Adipocyte (in vitro differentiated cells): ENCODE measurements around the gene MOXD1.
"Not testable (repeated sequence)": the region's sequence is repeated elsewhere in the genome, so short reads cannot be mapped to it uniquely, and the experiment has no call there.

Experiments
- DNase-seq: peaks from one replicate; pipeline ENCODE4 v3.0.0-alpha.2; 2015; ENCODE audit warnings: low read depth
- H3K27me3 ChIP-seq: replicated peaks from 2 replicates; pipeline ENCODE4 v1.7.0; 2013; ENCODE audit warnings: mild to moderate bottlenecking, low read length, moderate library complexity; ENCODE audit not compliant: control insufficient read depth, insufficient read depth
- H3K36me3 ChIP-seq: 2 replicates; pipeline ENCODE4 v1.7.0; 2013; ENCODE audit warnings: low read length, mild to moderate bottlenecking, moderate library complexity; ENCODE audit not compliant: control insufficient read depth, insufficient read depth, severe bottlenecking
- H3K4me1 ChIP-seq: 2 replicates; pipeline ENCODE4 v1.7.0; 2013; ENCODE audit warnings: mild to moderate bottlenecking, low read length, moderate library complexity; ENCODE audit not compliant: control insufficient read depth, insufficient read depth
- H3K4me3 ChIP-seq: 2 replicates; pipeline ENCODE4 v1.7.0; 2013; ENCODE audit warnings: mild to moderate bottlenecking, low read length, moderate library complexity
- H3K9ac ChIP-seq: 2 replicates; pipeline ENCODE4 v1.7.0; 2013; ENCODE audit warnings: mild to moderate bottlenecking, low read length, moderate library complexity
- H3K9me3 ChIP-seq: 2 replicates; pipeline ENCODE4 v1.7.0; 2013; ENCODE audit warnings: mild to moderate bottlenecking, low read length, moderate library complexity; ENCODE audit not compliant: control insufficient read depth

Gene MOXD1

DNA sequence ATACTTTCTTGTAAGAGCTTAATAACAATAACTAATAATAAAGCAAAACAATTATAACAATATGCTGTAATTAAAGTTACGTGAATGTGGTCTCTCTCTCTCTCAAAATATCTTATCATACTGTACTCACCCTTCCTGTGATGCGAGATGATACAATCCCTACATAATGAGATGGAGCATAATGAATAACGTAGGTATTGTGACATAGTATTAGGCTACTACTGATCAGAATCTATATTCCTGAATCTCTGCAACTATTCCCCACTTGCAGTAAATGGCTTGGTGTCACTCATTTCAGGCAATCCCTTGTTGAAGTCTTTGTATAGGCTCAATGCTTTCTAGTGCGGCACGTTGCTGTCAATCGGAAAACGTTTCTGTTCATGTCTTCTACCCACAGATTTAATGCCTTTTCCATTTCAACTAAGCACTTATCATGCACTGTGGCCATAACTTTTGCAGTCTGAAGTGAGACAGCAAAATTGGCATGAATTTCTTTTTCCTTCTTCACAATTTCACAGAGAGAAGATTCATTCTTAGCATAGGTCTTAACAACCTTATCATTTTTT lies 32.3 kb downstream of the MOXD1 start:
- Histone ChIP-seq H3K9ac (peak overlapping the region; percentile 69), H3K4me3 (peak overlapping the region; percentile 64), H3K4me1 (peaks cover 19% of the 10 kb centered on the region), H3K36me3 (peaks cover 9% of the 10 kb centered on the region), H3K9me3 (no peaks in the 10 kb centered on the region), H3K27me3 (no peaks in the 10 kb centered on the region)
- no peak for DNase-seq

DNA sequence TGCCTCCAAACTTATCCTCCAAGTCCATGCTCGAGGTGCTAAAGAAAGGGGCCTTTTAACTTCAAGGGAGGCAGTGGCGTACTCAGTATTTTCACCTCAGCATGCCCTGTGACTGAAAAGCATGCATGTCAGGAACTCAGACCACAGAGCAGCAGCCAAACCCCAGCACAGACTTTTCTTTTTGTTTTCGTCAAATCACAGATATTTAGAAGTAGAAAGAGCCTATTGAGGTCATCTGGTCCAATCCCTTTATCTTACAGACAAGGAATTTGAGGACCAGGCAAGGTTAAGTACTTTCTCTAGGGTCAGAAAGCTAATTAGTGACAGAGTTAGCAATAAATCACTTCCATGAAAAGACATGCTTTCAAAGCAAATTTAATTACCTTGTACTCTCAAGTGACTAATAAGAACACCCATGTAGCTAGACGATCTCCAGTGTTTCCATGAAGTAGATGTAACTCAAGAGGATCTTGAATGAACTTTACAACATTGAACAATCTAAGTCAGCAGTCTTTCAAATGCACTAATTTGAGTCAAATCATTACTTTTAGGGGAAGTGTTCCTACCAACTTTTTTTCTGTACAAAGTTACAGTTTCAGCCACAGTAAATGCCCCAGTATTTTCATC lies 35.9 kb downstream of the MOXD1 start:
- no peaks in the 10 kb centered on the region for H3K9me3 ChIP-seq

DNA sequence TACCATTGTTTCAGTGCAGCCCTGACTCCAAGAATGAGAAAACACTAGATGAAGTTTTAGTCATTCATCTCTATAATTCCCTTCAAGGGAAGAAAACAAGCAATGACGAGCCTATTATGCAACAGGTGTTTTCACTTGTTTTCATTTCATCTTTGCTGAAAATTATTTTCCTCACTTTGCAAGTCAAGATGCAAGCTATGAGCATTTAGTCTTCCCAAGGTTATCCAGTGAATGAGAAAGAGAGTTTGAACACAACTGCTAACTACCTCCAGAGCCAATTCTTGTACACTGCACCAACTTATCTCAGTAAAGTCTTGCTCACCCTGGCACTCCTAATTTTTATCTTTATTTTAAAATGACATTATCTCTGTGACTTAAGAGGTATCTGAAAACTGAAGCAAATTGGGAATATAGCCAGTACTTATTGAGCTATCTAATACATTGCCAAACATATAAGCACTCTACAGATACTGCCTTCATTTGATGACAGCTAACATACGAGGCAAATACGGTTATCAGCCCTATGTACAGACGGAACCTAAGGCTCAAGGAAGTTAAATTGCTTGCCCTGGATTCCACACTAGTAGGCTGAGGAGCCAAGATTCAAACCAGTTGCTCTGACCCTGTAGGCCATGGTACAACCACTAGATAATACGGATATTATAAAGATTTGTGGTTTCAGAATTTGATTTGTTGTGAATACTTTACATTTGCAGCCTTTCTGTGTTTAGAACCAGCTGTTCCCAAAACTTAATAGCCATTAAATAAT lies 36.8 kb downstream of the MOXD1 start:
- peaks cover 22% of the 10 kb centered on the region for H3K4me1 ChIP-seq
- no peak overlapping the region for H3K4me3 ChIP-seq
- H3K9me3 ChIP-seq, result no peaks in the 10 kb centered on the region
- peaks cover 16% of the 10 kb centered on the region for H3K36me3 ChIP-seq
- H3K27me3 ChIP-seq, result no peaks in the 10 kb centered on the region
- no peak for DNase-seq
- H3K9ac ChIP-seq, result no peak overlapping the region

More for the DNA sequence above, 35.9 kb downstream of the MOXD1 start:
- Histone ChIP-seq H3K9ac (no peak overlapping the region), H3K4me3 (no peak overlapping the region), H3K36me3 (peaks cover 9% of the 10 kb centered on the region), H3K27me3 (no peaks in the 10 kb centered on the region), H3K4me1 (peaks cover 28% of the 10 kb centered on the region)
- no peak for DNase-seq

DNA sequence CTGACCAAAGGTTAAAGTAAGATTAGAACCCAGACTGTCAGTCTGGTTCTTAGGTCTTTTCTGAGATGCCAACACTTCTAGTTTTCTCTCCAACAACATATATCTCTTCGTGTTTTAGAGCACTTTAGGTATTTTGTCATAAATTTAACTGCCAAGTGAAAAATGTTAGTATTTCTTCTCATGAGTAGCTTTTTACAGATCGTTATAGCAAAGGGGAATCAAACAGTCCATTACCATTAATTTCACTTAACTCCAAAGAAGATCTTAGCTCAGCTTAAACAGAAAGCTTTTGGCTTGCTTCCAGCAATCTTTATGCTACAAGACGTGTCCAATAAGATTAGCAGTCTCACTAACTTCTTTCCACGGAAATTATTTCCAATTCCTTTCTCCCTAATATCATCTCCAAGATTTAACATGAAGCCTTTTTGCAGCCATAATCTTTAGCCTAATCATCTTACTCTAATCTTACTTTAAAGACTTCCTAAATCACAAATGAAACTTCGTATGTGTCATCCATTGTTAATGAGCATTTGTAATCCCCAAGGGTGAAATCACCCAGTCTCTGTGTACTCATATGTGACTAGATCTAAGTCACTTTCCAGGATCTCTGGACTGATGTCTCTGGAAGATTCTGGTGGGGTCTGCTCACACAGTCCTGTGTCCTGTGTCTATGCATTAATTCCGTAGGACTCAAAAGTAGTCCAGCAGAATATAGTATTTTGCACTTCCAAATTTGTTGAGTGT lies 38.7 kb downstream of the MOXD1 start:
- no peak overlapping the region for H3K9ac ChIP-seq
- H3K4me1 ChIP-seq, result peaks cover 17% of the 10 kb centered on the region
- peaks cover 16% of the 10 kb centered on the region for H3K36me3 ChIP-seq
- DNase-seq, result no peak
- H3K9me3 ChIP-seq, result no peaks in the 10 kb centered on the region
- H3K27me3 ChIP-seq, result no peaks in the 10 kb centered on the region
- peak overlapping the region; percentile 20 for H3K4me3 ChIP-seq

DNA sequence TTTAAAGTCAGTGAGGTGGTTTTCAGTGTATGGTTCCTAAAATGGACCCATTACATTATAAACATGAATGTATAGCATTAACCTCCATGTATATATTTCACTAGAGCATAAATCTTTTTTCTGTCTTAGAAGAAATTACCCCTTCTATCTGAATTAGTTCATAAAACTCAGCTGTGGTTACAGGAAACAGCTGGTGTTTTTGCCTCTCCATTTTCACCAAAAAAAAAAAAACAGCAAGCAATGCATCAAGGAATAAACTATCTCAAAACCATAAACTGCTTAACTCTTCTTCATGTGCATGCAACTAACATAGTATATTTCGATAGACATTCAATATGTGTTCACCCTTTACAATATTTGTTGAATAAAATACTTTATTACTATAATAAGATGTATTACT lies 40.2 kb downstream of the MOXD1 start:
- Histone ChIP-seq H3K36me3 (peaks cover 7% of the 10 kb centered on the region), H3K9me3 (no peaks in the 10 kb centered on the region), H3K27me3 (no peaks in the 10 kb centered on the region), H3K4me1 (peaks cover 29% of the 10 kb centered on the region), H3K9ac (no peak overlapping the region), H3K4me3 (no peak overlapping the region)
- no peak for DNase-seq

DNA sequence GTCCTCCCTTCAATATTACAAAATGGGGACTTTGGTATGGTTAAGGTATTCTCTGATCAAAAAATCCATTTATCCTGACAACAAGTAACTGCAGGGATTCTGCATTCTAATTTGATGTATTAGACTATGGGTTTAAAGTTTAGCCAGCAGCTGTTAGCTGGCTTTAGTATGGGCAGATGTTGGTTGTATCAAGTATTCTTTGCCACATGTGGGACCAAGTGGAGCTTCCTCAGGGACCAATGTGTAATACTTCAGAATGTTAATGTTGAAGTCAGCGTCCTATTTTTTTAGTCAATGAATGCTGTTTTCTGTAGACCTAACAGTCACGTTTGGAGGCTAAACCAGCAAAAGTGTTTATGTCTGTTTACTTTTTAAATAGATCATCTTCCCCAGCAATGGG lies 41.4 kb downstream of the MOXD1 start:
- H3K4me3 ChIP-seq, result no peak overlapping the region
- H3K27me3 ChIP-seq, result no peaks in the 10 kb centered on the region
- DNase-seq, result no peak
- no peak overlapping the region for H3K9ac ChIP-seq
- peaks cover 7% of the 10 kb centered on the region for H3K36me3 ChIP-seq
- H3K4me1 ChIP-seq, result peaks cover 24% of the 10 kb centered on the region
- no peaks in the 10 kb centered on the region for H3K9me3 ChIP-seq

DNA sequence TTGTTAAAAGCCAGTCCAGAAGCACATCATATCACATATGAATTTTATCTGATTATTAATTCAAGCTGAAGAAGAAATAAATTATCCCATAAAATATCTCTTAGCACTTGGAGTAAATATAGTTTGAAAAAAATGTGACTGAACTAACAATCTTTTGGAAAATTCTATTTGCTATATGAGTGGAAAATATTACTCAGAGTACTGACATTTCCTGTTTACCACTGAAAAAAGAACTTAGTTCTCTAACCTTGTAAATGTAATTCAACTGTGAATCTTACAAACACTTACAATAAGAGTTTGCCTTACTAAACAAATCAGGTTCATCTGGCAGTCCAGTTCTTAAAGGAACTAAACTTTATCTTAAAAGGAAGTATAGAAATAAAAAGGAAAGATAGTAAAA lies 44.2 kb downstream of the MOXD1 start:
- H3K4me3 ChIP-seq, result no peak overlapping the region
- H3K27me3 ChIP-seq, result no peaks in the 10 kb centered on the region
- H3K4me1 ChIP-seq, result peaks cover 15% of the 10 kb centered on the region
- peak; percentile 61 for DNase-seq
- H3K9me3 ChIP-seq, result no peaks in the 10 kb centered on the region
- peak overlapping the region; percentile 40 for H3K9ac ChIP-seq
- H3K36me3 ChIP-seq, result peaks cover 10% of the 10 kb centered on the region

DNA sequence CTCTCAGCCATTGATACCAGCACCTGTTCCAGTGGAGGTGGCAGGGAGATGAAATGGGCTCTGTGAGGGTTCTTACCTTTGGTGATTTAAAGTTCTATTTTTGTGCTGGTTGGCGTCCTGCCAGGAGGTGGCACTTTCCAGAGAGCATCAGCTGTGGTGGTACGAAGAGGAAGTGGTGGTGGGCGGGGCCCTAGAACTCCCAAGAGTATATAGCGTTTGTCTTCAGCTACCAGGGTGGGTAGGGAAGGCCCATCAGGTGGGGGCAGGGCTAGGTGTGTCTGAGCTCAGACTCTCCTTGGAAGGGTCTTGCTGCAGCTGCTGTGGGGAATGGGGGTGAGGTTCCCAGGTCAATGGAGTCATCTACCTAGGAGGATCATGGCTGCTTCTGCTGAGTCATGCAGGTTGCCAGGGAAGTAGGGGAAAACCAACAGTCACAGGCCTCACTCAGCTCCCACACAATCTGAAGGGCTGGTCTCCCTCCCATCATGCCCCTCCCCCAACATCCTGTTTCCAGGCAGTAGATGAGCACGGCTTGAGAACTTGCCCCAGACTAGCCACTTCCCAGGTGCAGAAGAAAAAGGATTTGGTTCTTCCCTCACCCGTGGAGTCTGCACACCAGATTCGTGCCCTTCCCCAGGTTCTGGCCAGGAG lies 46.6 kb downstream of the MOXD1 start:
- Histone ChIP-seq H3K9me3 (no peaks in the 10 kb centered on the region), H3K4me3 (no peak overlapping the region), H3K27me3 (no peaks in the 10 kb centered on the region), H3K36me3 (peaks cover 3% of the 10 kb centered on the region), H3K4me1 (peaks cover 15% of the 10 kb centered on the region), H3K9ac (no peak overlapping the region)
- DNase-seq, result no peak

DNA sequence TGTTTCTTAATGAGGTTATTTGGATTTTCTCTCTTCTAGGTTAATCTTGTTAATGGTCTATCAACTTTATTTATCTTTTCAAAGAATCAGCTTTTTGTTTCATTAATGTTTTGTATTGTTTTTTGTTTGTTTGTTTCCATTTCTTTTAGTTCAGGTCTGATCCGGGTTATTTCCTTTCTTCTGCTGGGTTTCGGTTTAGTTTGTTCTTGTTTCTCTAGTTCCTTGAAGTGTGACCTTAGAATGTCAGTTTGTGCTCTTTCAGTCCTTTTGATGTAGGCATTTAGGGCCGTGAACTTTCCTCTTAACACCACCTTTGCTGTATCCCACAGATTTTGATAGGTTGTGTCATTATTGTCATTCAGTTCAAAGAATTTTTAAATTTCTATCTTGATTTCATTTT lies 49.3 kb downstream of the MOXD1 start:
- not testable (repeated sequence) for H3K9ac ChIP-seq, H3K9me3 ChIP-seq, DNase-seq, H3K27me3 ChIP-seq, H3K4me3 ChIP-seq, H3K4me1 ChIP-seq, H3K36me3 ChIP-seq

DNA sequence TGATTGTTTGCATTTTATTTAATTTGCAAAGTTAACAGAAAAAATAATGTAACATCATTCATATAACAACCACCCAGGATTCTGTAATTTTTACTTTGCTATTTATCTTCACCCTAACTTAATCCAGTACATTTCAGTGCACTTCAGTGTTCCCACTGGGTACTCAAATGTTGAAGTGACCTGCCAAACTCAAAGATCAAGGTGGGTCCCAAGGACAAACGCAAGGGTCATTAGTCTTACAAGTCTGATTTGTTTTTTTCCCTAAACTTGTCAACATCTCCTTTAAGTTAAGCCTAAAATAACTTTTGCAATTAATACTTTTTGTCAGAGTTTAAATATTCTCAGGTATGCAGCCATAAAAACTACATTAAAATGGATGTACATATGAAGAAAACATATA lies 53.0 kb downstream of the MOXD1 start:
- no peaks in the 10 kb centered on the region for H3K27me3 ChIP-seq
- no peak for DNase-seq
- H3K36me3 ChIP-seq, result no peaks in the 10 kb centered on the region
- H3K4me1 ChIP-seq, result no peaks in the 10 kb centered on the region
- no peak overlapping the region for H3K9ac ChIP-seq
- H3K9me3 ChIP-seq, result peaks cover 5% of the 10 kb centered on the region
- no peak overlapping the region for H3K4me3 ChIP-seq

DNA sequence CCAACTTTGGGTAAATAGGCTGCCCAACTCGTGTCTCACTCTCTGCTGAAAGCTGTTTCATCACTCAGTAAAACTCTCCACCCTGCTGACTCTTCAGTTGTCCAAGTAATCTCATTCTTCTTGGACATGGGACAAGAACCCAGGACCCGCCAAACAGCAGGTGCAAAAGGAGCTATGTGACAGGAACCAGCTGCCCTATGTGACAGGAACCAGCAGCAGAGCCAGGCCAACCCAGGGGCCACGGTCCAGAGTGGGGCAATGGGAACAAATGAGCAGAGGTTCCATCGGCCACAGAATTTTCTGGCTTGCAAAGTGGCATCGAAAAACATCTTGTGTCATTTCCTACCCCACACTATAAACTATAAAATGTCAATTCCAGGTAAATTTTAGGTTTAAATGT lies 56.5 kb downstream of the MOXD1 start:
- Histone ChIP-seq H3K36me3 (no peaks in the 10 kb centered on the region), H3K9me3 (peaks cover 5% of the 10 kb centered on the region), H3K9ac (no peak overlapping the region), H3K27me3 (no peaks in the 10 kb centered on the region), H3K4me1 (no peaks in the 10 kb centered on the region), H3K4me3 (no peak overlapping the region)
- DNase-seq, result no peak
